C4-2B (cell line): ENCODE data around the gene AHCYL1.

ENCODE experiments used
- ZFX ChIP-seq: fragments of 450-650 bp; IDR thresholded peaks from 2 replicates; pipeline ENCODE4 v1.6.1; 2017
- TF ChIP-seq, protein P1 (sequence below): fragments of 450-650 bp; conservative IDR thresholded peaks from 2 replicates; pipeline ENCODE4 v1.5.1; 2017; ENCODE audit warnings: mild to moderate bottlenecking

DNA sequence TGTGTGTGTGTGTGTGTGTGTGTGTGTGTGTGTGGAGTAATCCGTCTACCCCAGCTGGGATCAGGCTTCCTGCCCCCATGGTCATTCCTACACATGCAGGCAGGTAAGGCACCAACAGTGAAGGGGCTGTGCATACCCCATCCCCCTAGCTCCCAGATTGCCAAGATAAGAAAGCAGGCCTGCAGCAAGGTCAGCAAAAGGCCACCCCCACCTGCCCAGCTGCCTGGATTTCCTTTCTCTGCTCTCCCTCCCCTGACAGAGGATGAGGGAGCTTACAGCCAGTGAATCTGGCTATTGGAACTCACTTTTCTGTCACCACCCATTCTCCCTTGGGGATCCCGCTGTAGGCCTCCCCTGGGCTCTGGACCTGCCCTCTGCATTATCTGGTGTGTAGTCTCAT, 78.0 kb downstream of the AHCYL1 start:
- TF ChIP-seq ZFX, result no peak
- TF ChIP-seq, protein P1, sequence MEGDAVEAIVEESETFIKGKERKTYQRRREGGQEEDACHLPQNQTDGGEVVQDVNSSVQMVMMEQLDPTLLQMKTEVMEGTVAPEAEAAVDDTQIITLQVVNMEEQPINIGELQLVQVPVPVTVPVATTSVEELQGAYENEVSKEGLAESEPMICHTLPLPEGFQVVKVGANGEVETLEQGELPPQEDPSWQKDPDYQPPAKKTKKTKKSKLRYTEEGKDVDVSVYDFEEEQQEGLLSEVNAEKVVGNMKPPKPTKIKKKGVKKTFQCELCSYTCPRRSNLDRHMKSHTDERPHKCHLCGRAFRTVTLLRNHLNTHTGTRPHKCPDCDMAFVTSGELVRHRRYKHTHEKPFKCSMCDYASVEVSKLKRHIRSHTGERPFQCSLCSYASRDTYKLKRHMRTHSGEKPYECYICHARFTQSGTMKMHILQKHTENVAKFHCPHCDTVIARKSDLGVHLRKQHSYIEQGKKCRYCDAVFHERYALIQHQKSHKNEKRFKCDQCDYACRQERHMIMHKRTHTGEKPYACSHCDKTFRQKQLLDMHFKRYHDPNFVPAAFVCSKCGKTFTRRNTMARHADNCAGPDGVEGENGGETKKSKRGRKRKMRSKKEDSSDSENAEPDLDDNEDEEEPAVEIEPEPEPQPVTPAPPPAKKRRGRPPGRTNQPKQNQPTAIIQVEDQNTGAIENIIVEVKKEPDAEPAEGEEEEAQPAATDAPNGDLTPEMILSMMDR, result no peak
